Mesenteric fat pad (tissue), 1 donor: Measurements from ENCODE around the gene ISCU. TPM values are rescaled to one million over a fixed set of nuclear protein-coding genes. Genes with fewer than 3 reads are reported as not detected.

ENCODE experiments used
- DNase-seq: peaks from one replicate; pipeline ENCODE4 v3.0.0-alpha.2; 2020; ENCODE audit warnings: low spot score
- total RNA-seq: library from RNA; stranded (reverse); fragmentation: NEBNext Ultra II Directional; extraction: Animal tissue kit (Norgen Biotek cat#: 25700); gene quantifications from one replicate; pipeline ENCODE4 v1.2.1, GENCODE V29; 2021
- donor health status: DM: yes; HTN: yes; CAD: no.

ISCU gene
- total RNA-seq, 1 donor from 2014 or later: 156 TPM

DNA sequence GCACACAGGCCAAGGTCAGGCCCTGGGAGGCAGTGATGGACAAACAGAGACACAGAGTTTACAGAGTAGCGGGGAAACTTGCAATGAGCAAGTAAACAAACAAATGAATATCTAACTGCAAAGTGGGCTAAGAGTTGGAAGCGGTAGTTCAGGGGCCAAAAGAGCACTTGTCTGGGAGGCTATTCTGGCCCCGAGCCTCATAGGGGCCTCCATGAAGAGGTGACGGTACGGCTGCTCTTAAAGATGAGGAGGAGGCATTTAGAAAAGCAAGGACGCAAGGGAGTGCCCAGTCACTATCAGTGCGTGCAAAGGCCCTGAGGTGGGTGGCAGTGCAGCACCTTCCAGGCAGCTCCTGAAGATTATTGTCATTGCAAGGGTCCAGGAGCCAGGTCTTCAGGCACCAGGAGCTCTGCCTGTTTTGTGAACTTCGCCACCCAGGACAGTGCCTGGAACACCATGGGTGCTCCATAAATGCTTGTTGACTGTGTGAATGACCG is 39.9 kb downstream of the ISCU start:
- DNase-seq: no peak

DNA sequence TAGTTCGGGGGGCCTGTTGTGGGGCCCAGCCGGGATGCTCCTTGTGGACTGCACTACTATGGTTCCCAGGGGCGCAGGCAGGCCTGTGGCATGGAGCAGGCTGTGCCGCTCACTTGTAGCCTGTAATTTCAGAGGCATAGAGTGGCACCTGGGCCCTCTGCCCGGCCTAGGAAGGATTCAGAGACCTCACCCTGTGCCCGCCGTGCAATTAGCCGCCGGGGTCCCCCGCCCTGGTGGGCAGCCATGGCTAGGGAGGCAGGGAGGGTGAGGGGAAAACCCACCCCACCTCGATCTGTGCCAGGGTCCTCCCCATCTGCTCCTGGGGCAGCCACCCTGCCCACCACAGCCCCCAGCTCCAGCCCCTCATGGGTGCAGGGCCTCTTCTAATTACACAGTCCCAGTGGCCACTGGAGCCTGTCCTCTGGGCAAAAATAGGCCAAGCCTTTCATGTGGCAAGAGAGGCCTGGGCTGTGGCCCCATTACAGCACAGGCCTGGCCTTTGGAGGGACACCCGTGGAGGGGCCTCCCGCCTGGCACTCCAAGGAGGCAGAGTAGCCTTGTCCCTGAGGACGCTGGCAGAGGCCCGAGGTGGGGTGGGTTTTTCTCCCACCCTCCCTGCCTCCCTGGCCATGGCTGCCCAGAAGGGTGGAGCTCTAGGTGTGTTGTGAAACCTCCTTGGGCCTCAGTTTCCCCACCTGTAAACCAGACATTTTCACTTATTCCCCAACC is 40.7 kb downstream of the ISCU start:
- no peak for DNase-seq

DNA sequence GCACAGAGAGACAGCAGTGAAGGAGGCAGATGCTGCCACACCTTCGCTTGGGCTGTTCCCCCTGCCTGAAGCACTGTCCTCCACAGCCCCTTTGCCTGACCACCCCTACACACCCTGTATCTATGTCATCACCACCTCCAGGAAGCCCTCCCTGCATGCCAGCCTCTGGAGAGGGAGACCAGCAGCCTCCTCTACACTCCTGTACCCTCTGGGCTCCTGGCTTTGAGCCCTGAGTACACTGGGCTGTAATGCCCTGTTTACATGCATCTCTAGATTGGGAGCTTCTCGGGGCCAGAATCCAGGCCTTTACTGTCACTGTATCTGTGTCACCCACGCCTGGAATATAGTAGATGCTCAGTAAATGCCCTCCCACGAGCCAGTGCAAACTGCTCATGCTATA is 41.3 kb downstream of the ISCU start:
- no peak for DNase-seq

DNA sequence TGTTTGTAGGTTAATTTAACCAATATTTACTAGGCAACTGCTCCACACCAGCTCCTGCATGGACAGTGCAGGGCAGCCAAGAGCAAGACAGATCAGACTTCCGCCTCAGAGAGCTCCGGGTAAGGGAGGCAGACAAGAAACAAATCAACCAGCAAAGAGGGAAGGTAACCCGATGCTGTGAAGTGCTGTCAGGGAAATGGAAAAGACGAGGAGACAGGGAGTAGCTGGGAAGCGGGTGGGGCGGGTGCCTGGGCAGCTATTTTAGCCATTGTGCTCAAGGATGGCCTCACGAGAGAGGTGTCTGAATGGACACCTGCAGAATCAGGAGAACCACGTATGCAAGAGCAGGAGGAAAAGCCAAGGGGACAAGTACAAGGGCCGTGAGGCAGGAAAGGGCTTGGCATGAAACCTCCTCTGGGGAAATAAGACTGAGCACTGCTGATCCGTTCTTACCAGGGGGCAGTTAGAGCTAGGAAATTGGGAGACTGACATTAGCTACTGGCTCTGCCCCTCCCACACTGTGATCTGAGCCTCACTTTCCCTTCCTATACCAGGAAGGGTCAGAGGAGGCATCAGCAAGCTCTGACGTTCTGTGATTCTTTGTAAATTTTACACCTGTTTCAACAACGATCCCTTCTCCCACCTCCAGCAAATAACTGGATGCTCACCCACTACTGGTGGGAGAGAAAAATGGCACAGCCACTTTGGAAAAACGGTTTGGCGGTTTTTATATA is 42.0 kb downstream of the ISCU start:
- DNase-seq: no peak

DNA sequence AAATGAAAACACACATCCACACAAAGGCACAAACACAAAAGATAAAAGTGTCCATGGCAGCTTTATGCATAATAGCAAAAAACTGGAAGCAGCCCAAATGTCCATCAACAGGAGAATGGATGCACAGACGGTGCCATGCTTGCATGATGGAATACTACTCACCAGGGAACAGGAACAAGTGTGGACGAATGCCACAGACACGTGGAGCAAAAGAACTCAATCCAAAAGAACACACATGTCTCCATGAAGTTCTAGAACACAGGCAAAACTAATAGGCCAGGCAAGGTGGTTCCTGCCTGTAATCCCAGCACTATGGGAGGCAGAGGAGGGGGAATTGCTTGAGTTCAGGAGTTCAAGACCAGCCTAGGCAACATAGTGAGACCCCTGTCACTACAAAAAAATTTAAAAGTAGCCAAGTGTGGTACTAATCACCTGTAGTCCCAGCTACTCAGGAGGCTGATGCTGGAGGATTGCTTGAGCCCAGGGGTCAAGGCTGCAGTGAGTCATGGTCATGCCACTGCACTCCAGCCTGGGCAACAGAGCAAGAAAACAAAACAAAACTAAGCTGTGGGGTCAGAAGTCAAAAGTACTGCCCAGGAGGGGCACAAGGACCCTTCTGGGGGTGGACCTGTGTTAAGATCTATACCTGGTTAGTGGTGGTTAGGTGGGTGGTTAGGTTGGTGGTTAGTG is 42.7 kb downstream of the ISCU start:
- no peak for DNase-seq

DNA sequence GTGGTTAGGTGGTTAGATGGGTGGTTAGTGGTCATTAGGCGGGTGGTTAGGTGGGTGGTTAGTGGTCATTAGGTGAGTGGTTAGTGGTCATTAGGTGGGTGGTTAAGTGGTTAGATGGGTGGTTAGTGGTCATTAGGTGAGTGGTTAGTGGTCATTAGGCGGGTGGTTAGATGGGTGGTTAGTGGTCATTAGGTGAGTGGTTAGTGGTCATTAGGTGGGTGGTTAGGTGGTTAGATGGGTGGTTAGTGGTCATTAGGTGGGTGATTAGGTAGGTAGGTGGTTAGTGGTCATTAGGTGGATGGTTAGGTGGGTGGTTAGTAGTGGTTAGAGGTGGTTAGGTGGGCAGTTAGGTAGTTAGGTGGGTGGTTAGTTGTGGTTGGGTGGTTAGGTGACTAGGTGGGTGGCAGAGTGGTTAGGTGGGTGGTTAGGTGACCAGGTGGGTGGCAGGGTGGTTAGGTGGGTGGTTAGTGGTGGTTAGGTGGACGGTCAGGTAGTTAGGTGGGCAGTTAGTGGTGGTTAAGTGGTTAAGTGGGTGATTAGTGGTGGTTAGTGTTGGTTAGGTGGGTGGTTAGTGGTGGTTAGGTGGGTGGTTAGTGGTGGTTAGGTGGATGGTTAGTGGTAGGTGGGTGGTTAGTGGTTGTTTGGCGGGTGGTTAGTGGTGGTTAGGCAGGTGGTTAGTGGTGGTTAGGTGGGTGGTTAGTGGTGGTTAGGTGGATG is 43.5 kb downstream of the ISCU start:
- DNase-seq: no peak

DNA sequence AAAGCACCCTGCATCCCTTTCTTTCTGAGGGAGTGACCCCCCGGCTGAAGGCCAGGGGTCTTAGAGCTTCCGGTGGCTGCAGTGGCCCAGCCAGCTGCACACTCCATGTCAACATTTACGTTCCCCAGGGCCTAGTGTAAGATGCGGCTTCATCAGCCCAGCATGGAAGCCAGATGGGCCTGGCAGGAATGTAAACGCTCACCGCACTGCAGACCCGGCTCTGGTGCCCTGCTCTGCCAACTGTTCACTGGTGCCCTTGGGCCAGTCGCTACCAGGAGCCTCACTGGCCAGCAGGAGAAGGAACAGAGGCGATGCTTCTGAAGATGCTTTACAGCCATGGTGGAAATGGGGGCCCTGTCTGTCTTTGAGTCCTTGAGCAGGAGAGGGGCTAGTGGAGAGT is 44.1 kb downstream of the ISCU start:
- no peak for DNase-seq

DNA sequence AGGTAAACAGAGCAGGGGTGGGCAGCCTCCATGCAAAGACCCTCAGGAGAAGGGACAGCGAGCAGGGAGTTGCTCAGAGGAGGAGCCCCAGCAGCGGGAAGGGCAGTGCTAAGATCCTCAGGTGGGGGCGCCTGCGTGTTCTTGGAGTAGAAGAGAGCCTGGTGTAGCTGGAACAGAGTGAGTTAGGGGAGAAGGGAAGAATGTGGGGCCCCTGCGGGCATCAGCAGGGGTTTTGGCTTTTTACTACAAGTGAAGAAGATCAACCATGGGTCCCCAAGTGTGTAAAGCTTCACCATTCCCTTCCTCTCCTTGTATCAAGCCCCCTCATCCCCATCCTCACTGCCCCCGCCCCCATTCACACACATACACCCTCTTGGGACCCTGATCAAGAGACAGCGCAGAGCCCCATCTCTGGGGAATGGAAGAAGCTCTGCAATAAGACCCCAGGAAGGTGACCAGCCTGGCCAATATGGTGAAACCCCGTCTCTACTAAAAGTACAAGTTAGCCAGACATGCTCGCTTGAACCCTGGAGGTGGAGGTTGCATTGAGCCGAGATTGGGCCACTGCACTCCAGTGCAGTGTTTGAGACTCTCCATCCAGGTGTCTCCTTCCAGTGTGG is 45.7 kb downstream of the ISCU start:
- no peak for DNase-seq

DNA sequence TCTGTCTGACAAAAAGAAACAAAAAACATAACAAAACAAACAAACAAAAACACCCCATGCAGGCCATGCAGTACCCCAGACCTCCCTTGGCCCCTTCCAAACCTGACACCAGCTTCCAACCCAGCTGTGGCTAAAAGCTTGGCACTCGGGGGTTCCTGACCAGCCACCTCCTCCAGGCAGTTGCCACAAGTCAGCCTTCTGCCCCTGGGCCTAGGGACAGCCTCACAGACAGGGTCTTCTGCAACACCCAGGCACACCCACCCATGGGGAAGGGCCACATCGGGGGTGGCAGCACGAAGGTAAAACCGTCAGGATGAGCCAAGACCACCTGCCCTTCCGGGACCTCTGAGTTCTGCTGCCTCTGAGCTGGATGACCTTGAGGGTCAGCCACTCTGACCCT is 46.2 kb downstream of the ISCU start:
- DNase-seq: no peak

DNA sequence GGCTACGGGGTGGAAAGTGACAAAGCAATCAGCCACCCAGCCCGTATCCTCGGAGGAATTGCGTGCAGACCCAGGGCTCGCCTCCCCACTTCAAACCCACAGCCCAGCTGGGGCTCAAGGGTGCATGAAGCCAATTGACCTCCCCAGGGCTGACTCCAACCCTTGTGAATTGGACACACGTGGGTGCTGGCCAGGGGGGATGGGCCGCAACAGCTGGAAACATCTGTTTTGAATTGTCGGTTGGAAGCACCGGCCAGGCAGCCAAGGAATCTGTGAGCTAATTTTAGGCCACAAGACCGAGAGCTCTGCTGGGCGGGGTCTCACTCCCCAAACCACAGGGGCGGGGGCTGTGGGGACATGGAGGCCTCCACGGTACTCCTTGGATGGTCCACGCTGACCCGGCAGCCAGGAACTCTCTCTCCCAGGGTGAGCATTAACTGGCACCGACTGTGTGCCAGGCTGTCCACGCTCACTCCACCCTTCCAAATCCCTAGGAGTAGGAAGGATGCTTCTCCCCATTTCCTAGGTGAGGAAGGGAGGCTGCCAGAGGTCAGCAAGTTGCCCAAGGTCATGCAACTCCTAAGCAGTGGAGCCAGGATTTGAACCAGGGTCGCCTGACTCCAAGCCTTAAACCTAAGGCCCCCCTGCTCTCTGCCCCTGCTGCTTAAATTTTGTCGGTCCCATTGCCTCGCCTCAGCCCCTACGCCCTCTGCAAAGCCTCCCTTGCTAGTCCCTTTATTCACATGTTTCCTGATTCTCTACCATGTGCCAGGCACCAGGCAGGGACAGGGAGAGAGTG is 47.3 kb downstream of the ISCU start:
- no peak for DNase-seq

DNA sequence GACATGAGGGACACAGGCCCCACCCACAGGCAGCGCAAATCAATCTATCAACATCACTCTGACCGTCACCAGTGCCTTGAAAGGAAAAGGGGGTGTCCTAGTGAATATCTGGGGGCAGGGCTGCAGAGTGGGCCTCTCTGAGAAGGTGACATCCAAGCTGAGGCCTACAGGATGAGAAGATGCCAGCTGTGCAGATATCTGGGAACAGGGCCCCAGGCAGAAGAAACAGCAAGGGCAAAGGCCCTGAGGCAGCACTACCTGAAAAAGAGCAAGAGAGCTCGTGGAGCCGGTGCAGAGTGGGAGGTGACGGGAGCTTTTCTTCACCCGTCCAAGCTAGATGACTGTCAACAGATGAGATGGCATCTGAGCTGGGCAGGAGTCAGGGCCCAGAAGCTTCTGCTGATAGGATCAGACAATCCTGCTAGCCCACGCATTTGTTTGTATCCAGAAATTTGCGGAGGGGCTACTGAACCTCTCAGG is 48.0 kb downstream of the ISCU start:
- no peak for DNase-seq

DNA sequence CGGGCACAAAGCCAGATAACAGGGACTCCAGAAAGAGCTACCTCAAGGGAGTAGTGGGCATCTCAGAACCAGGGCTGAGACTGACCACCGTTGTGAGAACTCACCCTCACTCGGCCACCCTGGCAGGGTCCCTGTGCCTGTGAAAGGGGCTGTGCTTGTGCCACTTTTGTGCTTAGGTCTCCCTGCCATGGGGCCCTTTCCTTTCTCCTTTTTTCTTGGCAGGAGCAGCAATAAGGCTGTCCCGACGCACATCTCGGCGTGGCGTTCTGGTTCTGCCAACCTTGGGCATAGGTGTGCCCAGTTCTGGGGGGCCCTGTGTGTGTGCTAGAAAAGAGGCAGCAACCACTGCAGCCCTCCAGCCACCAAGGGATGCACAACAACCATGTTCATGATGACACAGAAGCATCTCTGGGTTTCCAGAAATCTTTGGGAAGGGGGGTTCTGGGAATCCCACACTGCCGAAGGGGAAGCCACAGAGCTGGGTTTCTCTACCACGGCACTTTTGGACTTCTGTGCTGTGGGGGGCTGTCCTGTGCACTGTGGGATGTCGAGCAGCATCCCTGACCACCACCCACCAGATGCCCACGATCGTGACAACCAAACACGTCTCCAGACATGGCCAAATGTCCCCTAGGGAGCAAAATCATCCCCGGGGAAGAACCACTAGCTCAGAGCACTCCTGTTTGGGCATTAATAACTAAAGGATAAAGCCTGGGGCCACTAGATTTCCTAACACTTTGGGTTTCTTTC is 48.6 kb downstream of the ISCU start:
- DNase-seq: no peak

DNA sequence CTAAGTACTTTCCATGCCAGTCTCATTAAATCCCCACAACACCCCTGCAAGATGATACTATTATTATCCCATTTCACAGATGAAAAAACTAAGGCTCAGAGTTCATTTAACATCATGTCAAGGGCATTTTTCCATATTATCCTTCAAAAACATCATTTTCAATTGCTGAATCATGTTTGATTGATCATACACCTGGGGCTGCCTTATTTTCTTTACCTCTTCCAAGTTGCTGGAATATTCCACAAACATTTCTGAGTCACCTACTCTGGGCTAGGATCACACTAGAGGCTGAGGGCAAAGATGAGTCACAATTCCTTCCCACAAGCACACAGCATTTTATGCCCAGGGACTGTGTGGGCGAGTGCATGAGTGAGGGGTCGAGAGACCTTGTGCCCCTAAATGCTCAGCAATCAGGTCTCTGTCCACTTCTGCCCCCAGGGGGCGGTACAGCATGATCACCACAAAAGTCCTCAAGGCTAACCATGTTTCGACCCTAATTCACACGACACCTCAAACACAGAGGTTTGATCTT is 49.6 kb downstream of the ISCU start:
- DNase-seq: no peak

DNA sequence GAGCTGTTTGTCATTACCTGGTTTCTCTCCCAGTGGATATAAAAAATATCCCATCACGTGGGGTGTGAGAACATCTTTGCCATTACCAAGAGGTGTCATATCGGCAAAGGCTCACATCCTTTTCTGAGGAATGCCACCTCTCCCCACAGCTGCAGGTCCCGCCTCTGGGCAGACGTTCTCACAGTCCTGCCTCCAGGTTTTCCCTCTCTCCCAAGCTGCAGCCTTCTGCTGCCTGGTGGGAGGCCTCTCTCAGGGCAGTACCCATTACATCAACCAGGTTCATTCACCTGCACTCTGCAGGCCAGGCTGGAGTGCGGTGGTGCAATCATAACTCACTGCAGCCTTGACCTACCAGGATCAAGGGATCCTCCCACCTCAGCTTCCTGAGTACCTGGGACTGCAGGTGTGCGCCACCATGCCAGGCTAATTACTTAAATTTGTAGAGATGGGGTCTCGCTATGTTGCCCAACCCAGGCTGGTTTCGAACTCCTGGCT is 50.4 kb downstream of the ISCU start:
- no peak for DNase-seq

DNA sequence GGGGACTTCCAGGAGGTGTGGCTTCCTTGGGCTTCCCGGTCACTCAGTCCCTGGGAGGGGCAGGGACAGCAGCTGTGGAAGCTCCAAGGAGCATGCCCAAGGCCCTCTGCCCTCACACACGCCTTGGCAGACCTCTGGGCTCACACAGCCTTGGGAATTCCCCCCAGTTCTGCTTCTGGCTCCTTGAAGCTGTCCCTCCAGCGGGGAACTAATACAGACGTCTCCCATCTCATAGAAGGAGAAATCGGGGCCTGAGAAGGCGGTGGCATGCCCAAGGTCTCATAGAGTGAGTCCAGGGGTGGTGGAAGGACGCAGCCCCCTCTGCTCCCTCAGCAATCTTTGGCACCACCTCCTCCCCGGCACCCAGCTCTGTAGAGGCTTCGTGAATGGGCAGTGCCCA is 51.2 kb downstream of the ISCU start:
- DNase-seq: no peak

DNA sequence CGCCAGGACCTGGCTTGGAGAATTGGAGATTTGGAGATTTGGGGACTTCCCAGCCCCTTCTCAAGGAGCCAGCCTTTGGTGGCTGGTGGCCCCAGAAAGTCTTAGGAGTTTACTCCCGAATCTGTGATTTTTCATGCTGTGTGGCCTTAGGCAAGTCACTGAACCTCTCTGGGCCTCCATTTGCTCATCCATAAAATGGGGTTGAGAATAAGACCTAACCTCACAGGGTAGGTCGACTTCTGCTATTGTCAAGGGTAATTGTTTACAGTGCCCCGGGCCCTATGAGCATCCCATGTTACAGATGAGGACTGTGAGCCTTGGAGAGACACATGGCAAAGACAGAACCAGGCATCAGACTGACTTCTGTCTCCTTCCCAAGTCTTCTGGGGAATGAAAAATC is 51.6 kb downstream of the ISCU start:
- no peak for DNase-seq

DNA sequence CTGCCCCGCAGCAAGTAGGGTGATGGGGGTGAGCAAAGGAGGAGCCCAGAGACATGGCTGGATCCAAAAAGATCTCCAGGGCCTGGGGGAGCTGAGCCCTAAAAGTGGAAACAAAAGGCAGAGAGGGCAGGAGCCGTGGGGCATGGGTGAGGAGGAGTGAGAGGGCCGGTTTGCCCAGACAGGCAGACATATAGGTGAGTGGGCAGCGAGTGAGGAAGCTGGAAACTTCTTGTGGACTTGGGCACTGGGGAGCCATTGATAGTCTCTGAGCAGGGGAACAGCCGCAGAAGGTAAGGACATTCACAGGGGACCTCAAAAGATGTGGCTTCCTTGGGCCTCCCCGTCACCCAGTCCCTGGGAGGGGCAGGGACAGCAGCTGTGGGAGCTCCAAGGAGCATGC is 52.2 kb downstream of the ISCU start:
- DNase-seq: no peak

DNA sequence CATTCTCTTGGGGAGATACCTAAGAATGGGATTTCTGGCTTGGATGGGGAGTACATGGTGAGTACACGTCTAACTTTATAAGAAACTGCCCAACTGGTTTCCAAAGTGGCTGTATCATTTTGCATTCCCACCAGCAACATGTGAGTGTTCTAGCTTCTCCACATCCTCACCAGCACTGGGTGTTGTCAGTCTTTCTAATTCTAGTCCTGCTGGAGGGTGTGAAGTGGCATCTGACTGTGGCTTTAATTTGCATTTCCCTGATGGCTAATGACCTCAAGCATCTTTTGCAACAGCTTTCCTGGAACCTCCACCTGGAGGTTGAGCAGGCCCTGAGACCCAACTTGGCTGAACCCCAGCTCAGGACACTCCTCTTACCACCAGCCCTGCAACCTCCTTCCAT is 53.5 kb downstream of the ISCU start:
- DNase-seq: no peak

DNA sequence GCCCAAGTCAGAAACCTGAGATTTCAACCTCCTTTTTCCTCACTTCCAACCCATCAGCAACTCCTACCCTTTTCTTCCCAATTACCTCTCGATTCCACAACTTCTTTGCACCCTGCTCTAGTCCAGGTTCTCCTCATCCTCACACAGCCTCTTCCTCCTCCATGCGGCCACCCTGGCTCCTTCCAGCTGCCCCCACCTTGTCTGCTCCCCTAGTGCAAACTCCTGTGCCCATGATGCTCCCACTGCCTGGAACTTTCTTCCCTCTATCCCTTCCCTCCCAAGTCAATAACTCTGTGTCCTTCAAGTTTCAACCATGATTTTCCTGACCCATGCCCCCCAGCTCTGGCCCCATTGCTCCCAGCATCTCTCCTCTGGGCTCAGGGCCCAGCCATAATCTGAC is 54.0 kb downstream of the ISCU start:
- no peak for DNase-seq
